ENCODE results near the gene TEX55. TPM values are rescaled to one million over a fixed set of nuclear protein-coding genes. Genes with fewer than 3 reads are reported as not detected.

TEX55 gene
- total and polyA plus RNA-seq, 2 experiments from 2014 or later: 0.17 TPM; not detected in 1

- H3K27ac Mint-ChIP-seq: no peak overlapping the region; the same call in 1 of the 2 replicates
- no peaks in the 10 kb centered on the region for H3K9me3 Mint-ChIP-seq
- no peak overlapping the region for H3K4me3 Mint-ChIP-seq
- no peaks in the 10 kb centered on the region for H4K20me1 ChIP-seq (replicated peaks; ENCODE audit: insufficient read depth)
- H3K36me3 ChIP-seq (ENCODE audit: insufficient read depth): no peaks in the 10 kb centered on the region
- TF ChIP-seq REST (IDR thresholded peaks at IDR 0.05; ENCODE audit: unreplicated experiment) (no peak), ZNF114 (CRISPR knock-in tag; IDR thresholded peaks at IDR 0.05) (no peak), NANOG (IDR thresholded peaks at IDR 0.05; ENCODE audit: borderline replicate concordance) (no peak), ZNF331 (CRISPR knock-in tag; IDR thresholded peaks at IDR 0.05; ENCODE audit: low read depth) (no peak), EZH2phosphoT487 (IDR thresholded peaks at IDR 0.05; ENCODE audit: unreplicated experiment) (no peak), EZH2 (IDR thresholded peaks at IDR 0.05; ENCODE audit: low read depth, unreplicated experiment) (no peak), JUNB (IDR thresholded peaks at IDR 0.05; ENCODE audit: unreplicated experiment) (no peak)
- no peak for DNase-seq (ENCODE audit: low spot score)
- no peaks in the 10 kb centered on the region for H3K27me3 ChIP-seq (ENCODE audit: insufficient read depth)
- no peak for ATAC-seq
- no peak overlapping the region for H2AFZ ChIP-seq
- no peaks in the 10 kb centered on the region for H3K4me1 ChIP-seq (ENCODE audit: insufficient read depth)
- H3K4me1 Mint-ChIP-seq: peaks cover 7% of the 10 kb centered on the region; the same call in 2 of the 3 replicates
- peaks cover 6% of the 10 kb centered on the region for H3K9me2 ChIP-seq (ENCODE audit: insufficient read depth)
- H3K27me3 Mint-ChIP-seq (ENCODE audit: insufficient read depth, low read depth, poor library complexity): peaks cover 2% of the 10 kb centered on the region
- no peak overlapping the region for H3K27ac ChIP-seq (ENCODE audit: low read depth)
- H3F3A ChIP-seq (replicated peaks; ENCODE audit: low read depth): no peaks in the 10 kb centered on the region
- no peak overlapping the region for H3K4me3 ChIP-seq
- H3K79me2 ChIP-seq (replicated peaks; ENCODE audit: insufficient read depth): no peaks in the 10 kb centered on the region
- no peaks in the 10 kb centered on the region for H3K36me3 Mint-ChIP-seq (ENCODE audit: low read depth)
- H3K4me2 ChIP-seq: no peak overlapping the region
These were observed 48.5 kb downstream of the TEX55 start for GRCh38 chr3:119194237-119195150.

GRCh38 chr3:119195151-119195476 is 49.1 kb downstream of the TEX55 start:
- ATAC-seq (no peak), DNase-seq (ENCODE audit: low spot score) (no peak)
- no peaks in the 10 kb centered on the region for H3K36me3 ChIP-seq (ENCODE audit: insufficient read depth)
- H3K9me2 ChIP-seq (ENCODE audit: insufficient read depth): peaks cover 6% of the 10 kb centered on the region
- no peak overlapping the region for H3K4me2 ChIP-seq
- H3K4me1 ChIP-seq (ENCODE audit: insufficient read depth): no peaks in the 10 kb centered on the region
- Mint-ChIP-seq H3K4me3 (no peak overlapping the region), H3K36me3 (ENCODE audit: low read depth) (no peaks in the 10 kb centered on the region), H3K9me3 (no peaks in the 10 kb centered on the region), H3K27ac (no peak overlapping the region), H3K27me3 (ENCODE audit: insufficient read depth, low read depth, poor library complexity) (peaks cover 2% of the 10 kb centered on the region), H3K4me1 (peaks cover 7% of the 10 kb centered on the region; the same call in 2 of the 3 replicates)
- H2AFZ ChIP-seq: no peak overlapping the region
- no peaks in the 10 kb centered on the region for H3F3A ChIP-seq (replicated peaks; ENCODE audit: low read depth)
- no peak overlapping the region for H3K27ac ChIP-seq (ENCODE audit: low read depth)
- H3K27me3 ChIP-seq (ENCODE audit: insufficient read depth): no peaks in the 10 kb centered on the region
- H3K79me2 ChIP-seq (replicated peaks; ENCODE audit: insufficient read depth): no peaks in the 10 kb centered on the region
- no peak overlapping the region for H3K4me3 ChIP-seq
- no peaks in the 10 kb centered on the region for H4K20me1 ChIP-seq (replicated peaks; ENCODE audit: insufficient read depth)
- TF ChIP-seq STAT1 (IDR thresholded peaks at IDR 0.05; ENCODE audit: unreplicated experiment): no peak
- TF ChIP-seq EZH2 (IDR thresholded peaks at IDR 0.05; ENCODE audit: low read depth, unreplicated experiment): no peak
- no peak for TF ChIP-seq ZNF331 (CRISPR knock-in tag; IDR thresholded peaks at IDR 0.05; ENCODE audit: low read depth)
- no peak for TF ChIP-seq REST (IDR thresholded peaks at IDR 0.05; ENCODE audit: unreplicated experiment)
- TF ChIP-seq ETS1 (IDR thresholded peaks at IDR 0.05): no peak
- no peak for TF ChIP-seq ZNF114 (CRISPR knock-in tag; IDR thresholded peaks at IDR 0.05)
- no peak for TF ChIP-seq CTCF (conservative IDR thresholded peaks at IDR 0.05; ENCODE audit: low read depth in 2 of 2)

Measured in GM23338 (cell line).